ENCODE data around the gene DPP6. TPM values are rescaled to one million over a fixed set of nuclear protein-coding genes. Genes with fewer than 3 reads are reported as not detected.

Gene DPP6
- total RNA-seq, 1 donor from 2014 or later, result not detected

DNA sequence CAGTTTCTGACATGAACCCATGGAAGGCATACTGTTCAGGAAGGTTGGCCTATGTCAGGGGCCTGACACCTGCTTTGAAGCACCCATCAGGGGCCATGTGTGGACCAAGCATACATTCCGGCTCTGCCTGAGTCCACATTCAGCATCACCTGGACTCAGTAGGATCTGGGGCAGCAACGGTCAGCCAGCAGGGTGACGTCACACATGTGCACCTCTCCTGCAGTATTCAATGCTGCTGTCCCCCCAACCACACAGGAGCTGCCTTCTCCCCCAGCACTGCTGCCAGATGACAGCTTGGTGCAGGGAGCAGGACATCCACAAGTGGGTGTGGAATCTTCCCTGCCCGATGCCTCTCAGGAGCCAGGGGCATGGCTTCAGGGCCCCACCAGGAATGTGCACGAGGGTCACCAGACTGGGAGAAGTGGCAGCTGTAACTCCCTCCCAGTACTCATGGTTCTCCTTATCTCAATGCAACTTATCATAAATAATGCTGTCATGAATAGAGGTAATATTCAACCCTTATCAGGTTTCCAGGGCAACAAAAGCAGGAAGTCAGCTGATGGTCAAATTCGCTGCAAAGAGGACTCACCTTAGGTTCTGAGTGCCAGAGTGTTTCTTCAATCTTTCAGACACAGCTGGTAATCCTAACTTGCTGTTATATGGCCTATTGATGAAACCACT is 657.8 kb downstream of the DPP6 start:
- no peaks in the 10 kb centered on the region for H3K27me3 ChIP-seq

DNA sequence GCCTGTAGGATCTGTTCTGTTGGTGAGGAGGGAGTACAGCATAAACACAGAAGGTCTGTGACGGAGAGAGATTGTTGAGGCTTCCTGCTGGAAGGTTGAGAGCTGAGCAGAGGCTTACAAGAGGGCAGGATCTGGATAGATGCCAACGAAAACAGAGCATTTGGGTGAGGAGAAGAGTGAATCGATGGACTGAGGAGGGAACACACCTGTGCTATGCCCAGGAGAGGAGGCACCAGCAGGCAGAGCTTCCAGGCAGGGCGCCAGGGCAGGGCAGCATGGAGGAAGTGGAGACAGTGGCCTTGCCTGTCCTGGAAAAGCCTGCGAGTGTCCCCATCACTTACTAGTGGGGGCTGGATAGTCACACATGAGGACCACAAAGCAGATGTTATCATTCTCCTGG is 667.8 kb downstream of the DPP6 start:
- Histone ChIP-seq H3K27me3 (no peaks in the 10 kb centered on the region), H3K27ac (no peak overlapping the region)

More for the DNA sequence above, 657.8 kb downstream of the DPP6 start:
- Histone ChIP-seq H3K4me3 (no peak overlapping the region), H3K4me1 (no peaks in the 10 kb centered on the region), H3K9me3 (no peaks in the 10 kb centered on the region), H3K27ac (no peak overlapping the region), H3K36me3 (no peaks in the 10 kb centered on the region)
- no peak for DNase-seq (ENCODE audit: low spot score in 2 of 2)
- intact Hi-C loops (cut with DNase I), result no loop called here
- TF ChIP-seq, protein P1, sequence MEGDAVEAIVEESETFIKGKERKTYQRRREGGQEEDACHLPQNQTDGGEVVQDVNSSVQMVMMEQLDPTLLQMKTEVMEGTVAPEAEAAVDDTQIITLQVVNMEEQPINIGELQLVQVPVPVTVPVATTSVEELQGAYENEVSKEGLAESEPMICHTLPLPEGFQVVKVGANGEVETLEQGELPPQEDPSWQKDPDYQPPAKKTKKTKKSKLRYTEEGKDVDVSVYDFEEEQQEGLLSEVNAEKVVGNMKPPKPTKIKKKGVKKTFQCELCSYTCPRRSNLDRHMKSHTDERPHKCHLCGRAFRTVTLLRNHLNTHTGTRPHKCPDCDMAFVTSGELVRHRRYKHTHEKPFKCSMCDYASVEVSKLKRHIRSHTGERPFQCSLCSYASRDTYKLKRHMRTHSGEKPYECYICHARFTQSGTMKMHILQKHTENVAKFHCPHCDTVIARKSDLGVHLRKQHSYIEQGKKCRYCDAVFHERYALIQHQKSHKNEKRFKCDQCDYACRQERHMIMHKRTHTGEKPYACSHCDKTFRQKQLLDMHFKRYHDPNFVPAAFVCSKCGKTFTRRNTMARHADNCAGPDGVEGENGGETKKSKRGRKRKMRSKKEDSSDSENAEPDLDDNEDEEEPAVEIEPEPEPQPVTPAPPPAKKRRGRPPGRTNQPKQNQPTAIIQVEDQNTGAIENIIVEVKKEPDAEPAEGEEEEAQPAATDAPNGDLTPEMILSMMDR (IDR thresholded peaks at IDR 0.05), result no peak

DNA sequence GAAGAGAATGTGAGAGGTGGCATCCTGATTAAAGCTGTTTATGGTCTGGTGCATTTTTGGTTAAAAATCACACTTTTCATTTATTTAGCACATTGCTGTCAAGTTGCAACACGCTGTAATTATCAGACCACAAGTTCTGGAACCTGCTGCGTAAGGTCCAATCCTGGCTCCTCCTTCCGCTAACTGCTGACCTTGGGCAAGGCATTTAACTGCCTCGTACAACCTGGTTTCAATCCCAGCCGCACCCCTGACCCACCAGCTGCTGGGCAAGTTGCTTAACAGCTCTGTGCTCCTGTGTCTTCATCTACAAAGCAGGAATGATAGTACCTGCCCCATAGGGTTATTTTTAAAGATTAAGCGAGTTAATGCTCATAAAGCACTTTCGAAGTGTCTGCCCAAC is 668.9 kb downstream of the DPP6 start:
- TF ChIP-seq, protein P1 (IDR thresholded peaks at IDR 0.05), result no peak
- Histone ChIP-seq H3K4me1 (no peaks in the 10 kb centered on the region), H3K27ac (no peak overlapping the region), H3K36me3 (no peaks in the 10 kb centered on the region), H3K9me3 (no peaks in the 10 kb centered on the region), H3K27me3 (no peaks in the 10 kb centered on the region), H3K4me3 (no peak overlapping the region)
- DNase-seq (ENCODE audit: low spot score in 2 of 2), result no peak
- intact Hi-C loops (cut with DNase I), result no loop called here

More for the DNA sequence above, 667.8 kb downstream of the DPP6 start:
- TF ChIP-seq, protein P1 (IDR thresholded peaks at IDR 0.05), result no peak
- H3K4me1 ChIP-seq, result no peaks in the 10 kb centered on the region
- no peaks in the 10 kb centered on the region for H3K9me3 ChIP-seq
- no peaks in the 10 kb centered on the region for H3K36me3 ChIP-seq
- intact Hi-C loops (cut with DNase I), result no loop called here
- no peak overlapping the region for H3K4me3 ChIP-seq
- DNase-seq (ENCODE audit: low spot score in 2 of 2), result no peak

DNA sequence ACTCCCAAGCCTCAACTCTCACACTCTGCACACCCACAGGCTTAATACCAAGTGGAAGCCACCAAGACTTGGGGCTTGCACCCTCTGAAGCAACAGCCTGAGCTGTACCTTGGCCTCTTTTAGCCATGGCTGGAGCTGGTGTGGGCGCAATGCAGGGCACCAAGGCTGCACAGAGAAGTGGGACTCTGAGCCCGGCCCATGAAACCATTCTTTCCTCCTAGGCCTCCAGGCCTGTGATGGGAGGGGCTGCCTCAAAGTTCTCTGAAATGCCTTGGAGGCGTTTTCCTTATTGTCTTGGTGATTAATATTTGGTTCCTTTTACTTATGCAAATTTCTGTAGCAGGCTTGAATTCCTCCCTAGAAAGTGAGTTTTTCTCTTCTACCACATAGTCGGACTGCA is 674.2 kb downstream of the DPP6 start:
- no peaks in the 10 kb centered on the region for H3K9me3 ChIP-seq
- H3K4me1 ChIP-seq, result no peaks in the 10 kb centered on the region
- intact Hi-C loops (cut with DNase I), result no loop called here
- H3K27me3 ChIP-seq, result no peaks in the 10 kb centered on the region
- no peaks in the 10 kb centered on the region for H3K36me3 ChIP-seq
- no peak overlapping the region for H3K4me3 ChIP-seq
- no peak overlapping the region for H3K27ac ChIP-seq
- TF ChIP-seq, protein P1 (IDR thresholded peaks at IDR 0.05), result no peak
- DNase-seq (ENCODE audit: low spot score in 2 of 2), result no peak

DNA sequence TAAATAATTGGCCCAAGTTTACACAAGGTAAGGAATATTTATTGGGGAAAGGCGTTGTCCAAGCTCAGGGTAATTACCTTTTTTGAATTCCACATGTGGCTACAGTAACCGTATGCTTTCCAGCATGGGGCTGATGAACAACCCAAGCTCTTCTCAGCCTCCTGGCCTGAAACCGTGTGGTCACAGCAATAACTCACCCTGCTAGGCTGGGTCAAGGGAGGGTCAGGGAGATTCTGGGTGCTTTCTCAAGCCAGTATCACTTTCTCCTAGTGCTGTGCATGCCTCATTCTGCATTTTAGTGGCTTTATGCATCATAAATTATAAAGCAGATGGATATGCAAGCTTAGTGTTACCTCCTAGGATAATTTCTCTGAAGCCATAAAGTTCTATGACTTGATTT is 676.9 kb downstream of the DPP6 start:
- TF ChIP-seq, protein P1 (IDR thresholded peaks at IDR 0.05), result no peak
- Histone ChIP-seq H3K4me3 (no peak overlapping the region), H3K9me3 (no peaks in the 10 kb centered on the region), H3K27me3 (no peaks in the 10 kb centered on the region), H3K27ac (no peak overlapping the region), H3K4me1 (no peaks in the 10 kb centered on the region), H3K36me3 (no peaks in the 10 kb centered on the region)
- no peak for DNase-seq (ENCODE audit: low spot score in 2 of 2)
- intact Hi-C loops (cut with DNase I), result no loop called here

DNA sequence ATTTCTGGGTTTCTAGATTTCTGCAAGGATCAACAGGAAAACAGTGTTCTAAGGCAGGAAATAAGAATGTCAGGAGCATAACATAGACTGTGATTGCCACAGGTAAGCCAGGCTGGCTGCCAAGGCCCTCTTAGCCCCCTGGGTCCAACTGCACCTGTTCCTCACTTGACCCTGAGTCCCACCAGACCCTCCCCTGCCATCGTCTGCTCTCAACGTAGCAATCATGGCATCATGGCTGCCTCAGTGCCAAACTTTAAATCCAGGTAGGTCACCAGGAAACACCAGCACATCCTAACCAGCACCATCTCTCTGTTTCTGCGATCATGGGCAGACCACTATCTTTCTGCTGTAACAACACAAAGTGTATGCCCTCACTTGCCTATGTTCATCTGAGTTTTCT is 683.6 kb downstream of the DPP6 start:
- Histone ChIP-seq H3K27me3 (no peaks in the 10 kb centered on the region), H3K36me3 (no peaks in the 10 kb centered on the region), H3K4me3 (no peak overlapping the region), H3K4me1 (no peaks in the 10 kb centered on the region), H3K27ac (no peak overlapping the region), H3K9me3 (no peaks in the 10 kb centered on the region)
- TF ChIP-seq, protein P1 (IDR thresholded peaks at IDR 0.05), result no peak
- intact Hi-C loops (cut with DNase I), result no loop called here
- DNase-seq (ENCODE audit: low spot score in 2 of 2), result no peak
